Sigmoid colon (tissue), 3 donors: ENCODE data around the gene PTPRO.

Experiments
- CTCF ChIP-seq, 4 experiments: fragments of 450-650 bp in 3 of 4; fragments of 200-600 bp in 1 of 4; IDR thresholded peaks; one replicate each; pipeline ENCODE4 v1.5.1; 2016 to 2019; ENCODE audit warnings: antibody characterized with exemption in 4 of 4, mild to moderate bottlenecking in 3 of 4, moderate library complexity in 2 of 4
- POLR2A ChIP-seq, 2 donors: fragments of 450-650 bp; IDR thresholded peaks; one replicate each; pipeline ENCODE4 v1.6.1; 2016; ENCODE audit warnings: antibody characterized with exemption in 2 of 2, mild to moderate bottlenecking in 2 of 2, moderate library complexity in 2 of 2

- no peak for TF ChIP-seq POLR2A (IDR thresholded peaks at IDR 0.05)
- no peak for TF ChIP-seq CTCF (IDR thresholded peaks at IDR 0.05)
Observed at GRCh38 chr12:15355766-15356165, 33.5 kb downstream of the PTPRO start.
